Activated CD8-positive, alpha-beta memory T cell treated with anti-CD3 and anti-CD28 coated beads, Interleukin-2, amount 50 U/mL, for 24 hours (primary cell): ENCODE data around the gene RAB40B.

Experiments used
- DNase-seq: peaks from one replicate; pipeline ENCODE4 v3.0.0-alpha.2; 2020; ENCODE audit errors: extremely low read depth

Gene RAB40B

GRCh38 chr17:82692268-82692667 lies 6.2 kb downstream of the RAB40B start:
- no peak for DNase-seq

GRCh38 chr17:82691714-82692113 lies 6.8 kb downstream of the RAB40B start:
- no peak for DNase-seq

GRCh38 chr17:82690786-82691489 lies 7.6 kb downstream of the RAB40B start:
- no peak for DNase-seq

GRCh38 chr17:82689077-82689476 lies 9.4 kb downstream of the RAB40B start:
- no peak for DNase-seq

GRCh38 chr17:82687871-82688270 lies 10.6 kb downstream of the RAB40B start:
- no peak for DNase-seq

- no peak for DNase-seq
Observed at GRCh38 chr17:82687375-82687861, 11.1 kb downstream of the RAB40B start.

GRCh38 chr17:82686366-82687324 lies 11.9 kb downstream of the RAB40B start:
- no peak for DNase-seq

GRCh38 chr17:82685291-82685690 lies 13.2 kb downstream of the RAB40B start:
- no peak for DNase-seq

GRCh38 chr17:82684228-82684841 lies 14.2 kb downstream of the RAB40B start:
- DNase-seq: no peak

GRCh38 chr17:82683534-82683933 lies 15.0 kb downstream of the RAB40B start:
- DNase-seq: no peak

GRCh38 chr17:82681547-82681946 lies 17.0 kb downstream of the RAB40B start:
- DNase-seq: no peak

GRCh38 chr17:82679586-82680465 lies 18.7 kb downstream of the RAB40B start:
- no peak for DNase-seq

- no peak for DNase-seq
Observed at GRCh38 chr17:82678265-82678891, 20.1 kb downstream of the RAB40B start.

- no peak for DNase-seq
Observed at GRCh38 chr17:82677353-82677925, 21.1 kb downstream of the RAB40B start.

- DNase-seq: no peak
Observed at GRCh38 chr17:82675476-82676245, 22.8 kb downstream of the RAB40B start.

- DNase-seq: no peak
Observed at GRCh38 chr17:82674656-82675475, 23.6 kb downstream of the RAB40B start.

GRCh38 chr17:82670661-82671450 lies 27.6 kb downstream of the RAB40B start:
- no peak for DNase-seq

- DNase-seq: no peak
Observed at GRCh38 chr17:82668631-82669099, 29.8 kb downstream of the RAB40B start.
